ENCODE data around the gene NDUFS5.
"Not testable (repeated sequence)": the region's sequence is repeated elsewhere in the genome, so short reads cannot be mapped to it uniquely, and the experiment has no call there.

Gene NDUFS5

DNA sequence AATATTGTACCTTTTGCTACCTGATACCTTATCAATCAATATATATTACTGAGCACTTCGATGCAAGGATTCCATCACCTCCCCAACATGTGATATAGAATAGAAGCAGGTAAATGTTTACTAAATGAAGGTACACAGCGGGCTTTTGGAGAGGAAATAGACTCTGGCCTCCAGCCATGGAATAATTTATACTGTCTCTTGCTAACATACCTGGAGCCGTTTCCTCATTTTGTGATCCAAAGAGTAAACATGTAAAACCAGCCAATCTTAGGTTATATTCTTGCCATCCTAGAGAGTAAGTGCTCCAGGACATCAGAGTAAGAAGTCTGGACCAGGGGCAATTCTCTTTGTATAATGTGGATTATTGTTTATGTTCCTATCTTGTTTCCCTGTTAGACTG, 39.4 kb downstream of the NDUFS5 start:
- FAIRE-seq = no peak

DNA sequence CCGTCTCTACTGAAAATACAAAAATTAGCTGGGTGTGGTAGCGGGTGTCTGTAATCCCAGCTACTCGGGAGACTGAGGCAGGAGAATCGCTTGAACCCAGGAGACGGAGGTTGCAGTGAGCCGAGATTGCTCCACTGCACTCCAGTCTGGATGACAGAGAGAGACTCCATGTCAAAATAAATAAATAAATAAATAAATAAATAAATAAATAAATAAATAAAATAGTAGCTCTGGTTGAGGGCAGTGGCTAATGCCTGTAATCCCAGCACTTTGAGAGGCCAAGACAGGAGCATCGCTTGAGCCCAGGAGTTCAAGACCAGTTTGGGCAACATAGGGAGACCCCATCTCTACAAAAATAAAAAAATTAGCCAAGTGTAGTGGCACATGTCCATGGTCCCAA, 42.1 kb downstream of the NDUFS5 start:
- not testable (repeated sequence) for FAIRE-seq

DNA sequence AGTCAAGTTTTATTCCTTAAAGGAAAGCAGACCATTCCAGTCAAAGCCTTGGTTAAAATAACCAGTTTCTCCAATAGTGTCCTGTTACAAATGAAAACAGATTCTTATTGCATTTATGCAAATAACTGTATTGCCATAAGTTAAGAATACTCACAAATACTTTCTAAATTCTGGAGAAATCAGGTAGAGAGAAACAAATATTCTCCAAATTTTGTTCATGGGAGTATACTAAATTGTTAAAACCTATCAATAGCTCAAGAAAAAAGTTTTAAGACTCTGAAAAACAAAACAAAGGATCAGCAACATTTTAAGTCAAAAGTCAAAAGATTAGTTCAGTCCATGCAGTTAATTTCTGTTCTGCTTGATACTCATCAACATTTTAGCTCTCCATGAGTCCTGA, 45.4 kb downstream of the NDUFS5 start:
- not testable (repeated sequence) for FAIRE-seq

DNA sequence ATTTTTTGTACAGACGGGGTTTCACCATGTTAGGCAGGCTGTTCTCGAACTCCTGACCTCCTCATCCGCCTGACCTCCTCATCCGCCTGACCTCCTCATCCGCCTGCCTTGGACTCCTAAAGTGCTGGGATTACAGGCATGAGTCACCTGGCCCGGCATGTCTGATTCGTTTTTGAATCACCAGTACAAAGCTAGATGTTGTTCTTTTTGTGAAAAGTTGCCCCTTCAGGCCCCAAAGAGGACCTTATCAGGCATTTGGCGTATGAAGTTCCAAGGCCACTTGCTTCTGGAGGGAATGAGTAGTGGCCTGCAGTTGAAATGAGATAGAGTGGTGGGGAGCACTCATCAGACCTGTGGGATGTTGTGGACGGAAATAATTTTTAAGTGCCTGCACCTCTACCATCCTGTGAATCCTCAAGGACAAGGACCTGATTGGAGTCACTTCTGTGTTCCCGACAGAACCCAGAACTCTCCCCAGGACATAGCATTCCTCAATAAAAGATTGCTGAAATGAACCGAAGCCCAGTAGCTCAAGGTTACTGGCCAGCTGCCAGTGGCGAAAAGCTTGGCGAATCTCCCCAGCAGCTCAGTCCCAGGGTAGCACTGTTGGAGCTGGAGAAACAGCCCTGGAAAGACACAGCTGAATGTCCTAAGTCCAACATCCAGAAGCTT, 50.1 kb downstream of the NDUFS5 start:
- no peak for FAIRE-seq

DNA sequence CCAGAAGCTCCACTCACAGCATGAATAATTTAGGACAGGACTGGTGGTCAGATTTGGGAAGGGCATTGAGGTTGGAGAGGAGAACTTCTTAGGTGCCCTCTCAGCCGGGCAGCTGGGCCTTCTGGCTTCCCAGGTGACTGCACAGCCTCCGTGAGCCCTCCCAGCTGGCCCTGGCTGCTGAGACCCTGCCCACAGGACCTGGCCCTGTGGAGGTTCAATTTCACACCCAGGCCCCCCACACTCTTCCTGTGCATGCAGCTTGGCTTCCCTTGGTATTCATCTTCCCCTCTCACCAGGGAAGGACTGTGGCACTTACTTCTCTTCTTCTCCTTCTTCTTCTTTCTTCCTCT, 50.6 kb downstream of the NDUFS5 start:
- no peak for FAIRE-seq

DNA sequence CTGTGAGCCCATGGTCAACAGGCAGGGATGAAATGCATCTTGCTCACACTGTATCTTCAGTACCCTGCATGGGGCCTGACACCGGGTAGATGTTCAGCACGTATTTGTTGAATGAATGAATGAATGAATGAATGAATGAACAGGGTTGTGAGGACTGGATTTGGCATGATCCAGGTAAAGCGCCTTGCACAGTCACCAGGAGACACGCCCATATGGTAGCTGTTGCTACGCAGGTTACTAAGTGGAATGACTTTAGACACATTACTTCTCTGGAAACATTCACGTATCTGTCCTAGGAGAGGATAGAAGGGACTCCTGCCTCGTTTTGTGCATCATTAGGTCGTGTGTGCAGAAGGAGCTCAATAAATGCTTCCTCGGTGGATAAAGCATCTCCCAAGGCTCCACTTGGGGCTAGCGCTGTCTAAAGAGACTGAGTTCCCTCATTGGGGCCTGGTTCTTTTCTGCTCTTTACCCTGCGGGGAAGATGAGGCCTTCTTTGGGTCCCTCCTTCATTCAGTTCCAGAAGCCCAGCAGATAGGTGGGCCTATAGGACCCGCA, 54.2 kb downstream of the NDUFS5 start:
- no peak for FAIRE-seq

DNA sequence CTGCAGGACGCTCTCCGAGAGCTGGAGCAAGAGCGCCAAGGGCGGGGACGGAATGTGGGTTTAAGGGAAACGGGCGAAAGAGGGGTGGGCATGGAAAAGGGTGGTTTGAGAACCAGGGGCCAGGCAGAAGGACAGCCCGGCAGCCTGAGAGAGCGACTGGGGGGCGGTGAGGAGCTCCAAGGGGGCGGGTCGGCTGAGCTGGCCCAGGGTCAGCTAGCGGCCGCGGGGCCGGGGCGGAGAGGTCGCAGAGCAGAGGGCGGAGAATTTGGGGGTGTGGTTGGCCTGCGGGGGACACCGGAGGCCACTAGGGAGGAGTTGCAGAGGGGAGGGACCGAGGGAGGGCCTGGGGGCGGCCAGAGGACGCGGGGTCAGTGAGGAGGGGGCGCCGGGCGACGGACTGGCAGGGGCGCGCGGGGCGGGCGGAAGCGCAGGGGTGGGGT, 54.7 kb downstream of the NDUFS5 start:
- FAIRE-seq = no peak

DNA sequence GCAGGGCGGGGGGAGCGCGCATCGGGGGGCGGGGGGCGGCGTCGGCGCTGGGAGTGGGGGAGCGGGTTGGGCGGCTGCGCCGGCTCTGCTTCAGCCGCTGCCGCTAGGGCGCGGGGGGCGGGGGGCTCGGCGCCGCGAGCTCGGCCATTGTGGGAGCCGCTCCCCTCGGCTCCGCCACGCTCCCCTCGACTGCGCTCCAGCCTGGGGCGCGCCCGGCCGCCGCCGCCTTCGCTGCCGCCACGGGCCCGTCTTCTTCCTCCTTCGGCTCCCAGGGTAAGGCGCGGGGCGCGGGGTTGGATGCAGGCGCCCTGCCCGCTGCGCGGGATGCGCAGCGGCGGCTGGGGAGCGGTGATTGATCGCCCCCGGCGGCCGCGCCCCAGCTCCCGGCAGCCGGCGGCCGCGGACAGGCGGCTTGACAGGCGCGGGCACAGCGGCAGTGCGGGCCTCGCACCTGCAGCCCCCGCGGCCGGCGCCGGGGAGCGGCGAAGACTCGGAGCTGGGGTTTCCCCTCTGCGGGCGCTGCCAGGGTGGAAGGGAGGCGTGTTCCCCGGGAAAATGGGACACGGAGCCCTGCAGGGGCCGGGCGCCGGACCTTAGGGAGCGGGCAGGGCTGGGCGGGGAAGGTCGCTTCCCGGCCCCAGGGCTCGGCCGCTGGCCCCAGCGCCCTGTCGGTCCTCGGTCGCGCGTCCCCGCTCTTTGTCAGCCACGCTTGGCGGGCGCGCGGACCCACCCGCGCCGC, 55.3 kb downstream of the NDUFS5 start:
- no peak for FAIRE-seq

DNA sequence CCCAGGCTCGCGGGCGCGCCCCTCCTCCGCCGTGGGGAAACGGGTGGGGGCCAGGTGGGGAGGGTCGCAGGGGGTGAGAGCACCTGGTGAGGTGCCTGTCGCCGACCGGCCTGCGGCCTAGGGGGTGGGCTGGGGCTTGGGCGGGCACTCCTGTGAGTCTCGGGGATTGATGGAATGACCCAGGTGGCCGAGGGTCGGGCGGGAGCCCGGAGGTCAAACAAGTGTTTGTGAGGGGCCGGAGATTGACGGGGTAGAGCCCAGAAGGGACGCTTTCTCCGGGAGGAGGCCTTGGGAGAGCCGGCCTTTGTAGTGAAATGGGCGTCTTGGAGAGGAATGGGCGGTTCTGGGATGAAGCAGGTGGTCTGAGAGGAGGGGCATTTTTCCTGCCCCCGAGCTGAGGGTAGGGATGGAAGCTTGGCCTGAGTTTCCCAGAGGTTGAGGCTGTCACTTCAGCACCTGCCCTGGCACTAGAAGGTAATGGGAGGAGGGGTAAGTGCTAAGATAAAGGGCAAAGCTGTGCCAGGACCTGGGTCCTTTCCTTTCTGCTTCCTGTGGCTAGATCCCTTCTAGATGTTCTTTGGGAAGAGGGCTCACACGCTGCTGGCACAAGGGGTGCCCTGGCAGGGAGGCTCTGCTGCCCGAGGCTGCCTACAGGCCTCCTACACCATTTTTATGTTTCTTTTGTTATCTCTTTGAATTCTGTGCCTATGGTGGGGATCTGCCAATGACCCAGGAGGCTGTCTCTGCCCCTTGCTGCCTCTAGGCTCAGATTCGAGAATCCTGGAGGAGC, 56.1 kb downstream of the NDUFS5 start:
- FAIRE-seq = no peak

DNA sequence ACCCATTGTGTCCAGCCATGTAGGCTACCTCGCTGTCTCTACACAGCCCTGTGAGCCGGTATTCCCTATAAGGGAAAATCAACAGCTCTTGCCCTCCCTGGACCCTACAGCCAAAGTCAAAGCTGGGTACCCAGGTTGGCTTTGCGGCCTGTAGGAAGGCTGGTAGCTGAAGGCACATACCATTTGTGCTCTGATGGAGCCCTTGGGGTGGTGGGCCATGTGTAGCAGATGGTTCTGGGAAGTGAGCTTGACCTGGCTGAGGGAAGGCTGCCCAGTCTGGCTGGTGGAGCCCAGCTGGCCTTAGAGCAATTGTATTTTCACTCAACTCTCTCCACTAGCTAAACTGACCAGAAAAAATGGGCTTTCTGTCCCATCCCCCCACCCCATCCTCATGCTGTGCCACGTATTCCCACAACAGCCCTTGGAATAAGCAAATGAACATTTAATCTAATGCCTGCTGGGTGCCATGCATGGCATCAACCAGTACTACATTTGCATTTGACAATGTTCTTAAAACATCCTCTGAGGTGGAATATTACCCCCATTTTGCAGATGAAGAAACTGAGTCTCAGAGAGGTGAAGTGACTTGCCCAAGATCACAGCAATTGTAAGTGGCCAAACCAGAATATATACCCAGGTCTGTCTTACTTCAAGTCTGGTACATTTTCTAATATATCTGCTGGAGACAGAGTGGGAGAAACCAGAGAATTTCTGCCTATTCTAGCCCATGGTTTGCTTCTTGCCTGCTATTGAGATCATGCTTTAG, 56.8 kb downstream of the NDUFS5 start:
- FAIRE-seq = no peak

DNA sequence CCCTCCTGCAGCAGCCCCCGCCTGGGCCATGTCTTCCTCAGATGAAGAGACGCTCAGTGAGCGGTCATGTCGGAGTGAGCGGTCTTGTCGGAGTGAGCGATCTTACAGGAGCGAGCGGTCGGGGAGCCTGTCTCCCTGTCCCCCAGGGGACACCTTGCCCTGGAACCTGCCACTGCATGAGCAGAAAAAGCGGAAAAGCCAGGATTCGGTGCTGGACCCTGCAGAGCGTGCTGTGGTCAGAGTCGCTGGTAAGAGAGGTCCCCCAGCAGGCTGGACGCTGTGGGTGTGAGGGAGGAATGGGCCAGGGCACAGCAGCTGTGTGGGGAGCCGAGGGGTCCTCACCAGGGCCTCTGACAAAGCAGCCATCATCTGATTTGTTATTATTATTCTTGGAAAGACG, 58.0 kb downstream of the NDUFS5 start:
- FAIRE-seq = no peak

Measured in islet of Langerhans (tissue), 1 donor.